Memory B cell (primary cell): ENCODE results near the gene GLI3.
A peak's percentile ranks its signal among the peaks of the same experiment; 100 is the strongest.

Experiments
- ATAC-seq: fragments of 150-1000 bp; cut with Tn5 transposase; 2 replicates; pipeline ENCODE4 v1.10.0; 2021; ENCODE audit warnings: low read depth, mild to moderate bottlenecking, moderate library complexity
- DNase-seq, 2 donors: peaks; one replicate each; pipeline ENCODE4 v3.0.0; 2022; ENCODE audit warnings: low spot score in 2 of 2
- H3K27ac Mint-ChIP-seq: one replicate; pipeline ENCODE4 v1.8.0; 2022; ENCODE audit warnings: mild to moderate bottlenecking, moderate library complexity, mixed read lengths
- H3K27me3 Mint-ChIP-seq: one replicate; pipeline ENCODE4 v1.8.0; 2022; ENCODE audit warnings: mixed read lengths
- H3K36me3 Mint-ChIP-seq: one replicate; pipeline ENCODE4 v1.8.0; 2022; ENCODE audit warnings: mild to moderate bottlenecking, mixed read lengths
- H3K4me1 Mint-ChIP-seq: one replicate; pipeline ENCODE4 v1.8.0; 2022; ENCODE audit warnings: mixed read lengths
- H3K4me3 Mint-ChIP-seq: one replicate; pipeline ENCODE4 v1.8.0; 2022; ENCODE audit warnings: mild to moderate bottlenecking, moderate library complexity, mixed read lengths
- H3K9me3 Mint-ChIP-seq: one replicate; pipeline ENCODE4 v1.8.0; 2022; ENCODE audit warnings: mixed read lengths

The GLI3 gene

GRCh38 chr7:41967156-41967555 lies 269.9 kb downstream of the GLI3 start:
- H3K27ac Mint-ChIP-seq, result no peak overlapping the region
- H3K4me3 Mint-ChIP-seq, result no peak overlapping the region
- peaks cover 4% of the 10 kb centered on the region for H3K27me3 Mint-ChIP-seq
- no peak for ATAC-seq
- peaks cover 2% of the 10 kb centered on the region for H3K4me1 Mint-ChIP-seq
- no peak for DNase-seq
- H3K36me3 Mint-ChIP-seq, result no peaks in the 10 kb centered on the region
- H3K9me3 Mint-ChIP-seq, result no peaks in the 10 kb centered on the region

GRCh38 chr7:41965951-41966505 lies 271.0 kb downstream of the GLI3 start:
- peaks cover 2% of the 10 kb centered on the region for H3K4me1 Mint-ChIP-seq

DNA sequence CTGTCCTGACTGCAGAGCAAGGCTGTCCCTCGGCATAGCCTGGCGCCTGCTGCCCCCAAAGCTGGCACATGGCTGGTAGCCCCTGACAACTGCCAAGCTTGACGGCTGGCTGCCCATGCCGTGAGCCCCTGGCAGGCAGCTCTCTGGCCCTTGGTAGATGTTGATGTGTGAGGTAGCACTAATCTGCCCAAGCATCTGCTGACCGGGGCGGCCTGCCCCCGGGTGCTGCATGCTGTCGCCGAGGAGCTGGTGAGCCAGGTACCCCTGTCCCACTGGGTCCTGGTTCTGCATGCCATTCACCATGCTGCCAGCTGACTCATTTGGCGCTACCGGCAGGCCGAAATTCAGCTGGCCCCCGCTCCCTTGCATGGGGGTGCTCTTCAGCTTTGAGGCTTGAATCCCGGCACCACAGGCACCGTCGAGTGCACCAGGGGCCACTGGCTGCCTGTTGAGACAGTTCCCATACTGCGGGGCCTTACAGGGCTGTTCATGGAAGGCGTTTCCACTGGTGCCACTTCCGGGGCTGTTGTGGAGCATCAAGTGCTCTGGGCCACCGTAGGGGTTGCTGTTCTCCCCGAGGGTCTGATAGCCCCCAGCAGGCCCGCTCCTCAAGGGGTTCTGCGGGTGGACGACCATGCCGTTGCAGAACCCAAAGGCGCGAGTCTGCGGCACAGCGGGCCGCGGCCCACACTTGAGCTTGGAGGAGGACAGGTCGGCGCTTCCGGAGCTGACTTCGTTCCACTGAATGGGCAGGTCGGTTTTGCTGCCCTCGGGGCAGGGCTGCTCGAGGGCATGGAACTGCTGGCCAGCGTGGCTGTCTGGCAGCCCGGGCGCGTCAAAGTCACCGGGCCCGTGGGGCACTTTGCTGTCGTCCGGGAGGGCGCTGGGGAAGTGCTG lies 271.9 kb downstream of the GLI3 start:
- no peaks in the 10 kb centered on the region for H3K36me3 Mint-ChIP-seq
- H3K9me3 Mint-ChIP-seq, result no peaks in the 10 kb centered on the region

More at GRCh38 chr7:41965951-41966505, 271.0 kb downstream of the GLI3 start:
- no peak overlapping the region for H3K27ac Mint-ChIP-seq
- no peaks in the 10 kb centered on the region for H3K36me3 Mint-ChIP-seq
- ATAC-seq (no peak), DNase-seq (no peak)
- no peaks in the 10 kb centered on the region for H3K9me3 Mint-ChIP-seq
- H3K27me3 Mint-ChIP-seq, result peaks cover 2% of the 10 kb centered on the region
- H3K4me3 Mint-ChIP-seq, result no peak overlapping the region

DNA sequence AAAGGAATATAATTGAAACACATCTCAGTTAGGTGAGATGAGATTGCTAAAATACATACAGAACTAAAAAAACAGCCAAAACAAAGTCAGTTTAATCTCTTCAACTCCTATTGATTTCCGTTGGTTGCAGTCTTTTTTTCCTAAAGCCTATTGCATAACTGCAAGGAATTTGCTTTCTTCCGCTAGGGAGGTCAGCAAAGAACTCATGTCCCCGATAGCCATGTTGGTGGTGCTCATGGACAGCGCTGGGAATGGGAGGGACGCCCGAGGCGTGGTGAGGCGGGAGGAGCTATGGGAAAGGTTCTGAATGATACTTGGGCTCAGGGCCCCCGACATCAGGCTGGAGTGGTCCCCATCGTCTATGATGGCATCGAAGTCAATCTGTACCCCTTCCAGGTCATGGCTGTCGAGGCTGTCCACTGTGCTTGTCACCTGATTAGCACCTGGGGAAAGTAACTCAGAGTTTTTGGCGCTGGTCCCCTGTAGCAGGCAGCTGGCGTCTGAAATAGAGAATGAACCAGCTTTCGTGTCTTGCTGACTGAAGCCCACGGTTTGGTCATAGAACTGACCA lies 272.7 kb downstream of the GLI3 start:
- ATAC-seq, result no peak
- Mint-ChIP-seq H3K9me3 (no peaks in the 10 kb centered on the region), H3K4me3 (no peak overlapping the region), H3K4me1 (peaks cover 2% of the 10 kb centered on the region), H3K36me3 (no peaks in the 10 kb centered on the region), H3K27me3 (peaks cover 4% of the 10 kb centered on the region), H3K27ac (no peak overlapping the region)
- DNase-seq, result no peak

More for the DNA sequence above, 271.9 kb downstream of the GLI3 start:
- H3K27ac Mint-ChIP-seq, result no peak overlapping the region
- H3K4me1 Mint-ChIP-seq, result peaks cover 2% of the 10 kb centered on the region
- DNase-seq (no peak), ATAC-seq (no peak)
- no peak overlapping the region for H3K4me3 Mint-ChIP-seq
- H3K27me3 Mint-ChIP-seq, result peaks cover 4% of the 10 kb centered on the region

GRCh38 chr7:41956705-41957104 lies 280.3 kb downstream of the GLI3 start:
- no peaks in the 10 kb centered on the region for H3K36me3 Mint-ChIP-seq
- ATAC-seq, result no peak
- no peak overlapping the region for H3K27ac Mint-ChIP-seq
- peaks cover 25% of the 10 kb centered on the region for H3K27me3 Mint-ChIP-seq
- no peaks in the 10 kb centered on the region for H3K9me3 Mint-ChIP-seq
- H3K4me1 Mint-ChIP-seq, result no peaks in the 10 kb centered on the region
- no peak overlapping the region for H3K4me3 Mint-ChIP-seq
- no peak for DNase-seq

DNA sequence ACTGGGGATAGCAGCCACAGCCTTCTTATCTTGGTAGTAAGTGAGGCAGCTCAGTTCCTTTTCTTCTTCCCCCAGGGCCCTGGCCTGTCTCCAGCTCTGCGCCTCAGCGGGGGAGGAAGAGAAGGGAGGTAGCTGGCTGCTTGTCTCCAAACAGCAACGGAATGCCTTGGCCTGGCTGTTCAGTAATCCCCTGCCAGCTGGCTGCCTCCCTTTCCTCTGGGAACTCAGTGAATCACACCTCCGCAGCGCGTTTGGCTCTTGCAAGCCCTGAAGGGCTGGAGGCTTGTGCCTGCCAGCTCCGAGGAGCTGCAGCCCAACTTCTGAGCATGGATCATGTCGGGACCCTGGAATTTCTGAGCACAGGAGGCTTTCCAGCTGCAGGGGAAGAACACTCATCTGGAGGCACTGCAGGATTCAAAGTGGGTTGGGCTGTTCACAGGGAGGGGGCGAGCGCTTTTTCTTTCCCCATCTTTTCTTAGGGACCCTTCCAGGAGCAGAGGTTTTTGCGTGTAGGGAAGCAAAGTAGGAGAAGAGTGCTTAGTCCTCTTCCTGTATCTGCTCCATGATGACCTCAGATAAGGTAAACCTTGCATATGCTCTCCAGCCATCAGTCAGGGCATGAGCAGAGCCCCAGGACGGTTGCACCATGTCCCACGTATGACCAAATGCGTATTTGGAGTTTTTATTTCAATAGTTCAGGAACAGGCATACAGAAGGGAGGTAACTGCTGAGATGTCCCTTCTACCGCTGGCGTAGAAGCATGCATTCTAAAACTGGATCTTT lies 280.9 kb downstream of the GLI3 start:
- no peak for DNase-seq
- no peak for ATAC-seq
- no peaks in the 10 kb centered on the region for H3K4me1 Mint-ChIP-seq
- H3K9me3 Mint-ChIP-seq, result no peaks in the 10 kb centered on the region
- no peak overlapping the region for H3K27ac Mint-ChIP-seq
- no peak overlapping the region for H3K4me3 Mint-ChIP-seq
- H3K36me3 Mint-ChIP-seq, result no peaks in the 10 kb centered on the region
- peaks cover 25% of the 10 kb centered on the region for H3K27me3 Mint-ChIP-seq

- ATAC-seq (no peak), DNase-seq (no peak)
- no peaks in the 10 kb centered on the region for H3K4me1 Mint-ChIP-seq
- peaks cover 25% of the 10 kb centered on the region for H3K27me3 Mint-ChIP-seq
- no peaks in the 10 kb centered on the region for H3K9me3 Mint-ChIP-seq
- H3K36me3 Mint-ChIP-seq, result no peaks in the 10 kb centered on the region
- H3K27ac Mint-ChIP-seq, result no peak overlapping the region
- H3K4me3 Mint-ChIP-seq, result no peak overlapping the region
Measured at GRCh38 chr7:41955451-41955850, 281.6 kb downstream of the GLI3 start.

DNA sequence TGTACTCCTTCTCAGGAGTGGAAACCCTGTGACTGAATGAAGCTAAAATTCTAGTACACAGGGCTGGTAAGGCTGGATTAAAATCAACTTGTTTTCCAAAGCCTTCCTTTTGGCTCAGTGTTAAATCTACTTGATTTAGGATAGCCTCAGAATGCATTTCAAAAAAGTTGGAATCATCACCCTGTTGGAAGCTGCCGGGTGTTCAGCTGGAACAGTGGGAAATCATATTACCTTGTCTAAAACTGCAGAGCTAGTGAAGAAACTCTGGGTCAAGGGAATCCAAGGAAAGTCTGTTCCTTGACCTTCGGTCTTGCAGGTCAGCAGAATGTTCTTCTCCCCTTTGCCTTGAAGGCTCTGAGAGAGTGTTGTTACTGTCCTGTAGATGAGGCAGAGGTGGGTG lies 282.0 kb downstream of the GLI3 start:
- ATAC-seq (no peak), DNase-seq (no peak)
- Mint-ChIP-seq H3K27ac (no peak overlapping the region), H3K4me3 (no peak overlapping the region), H3K4me1 (no peaks in the 10 kb centered on the region), H3K9me3 (no peaks in the 10 kb centered on the region), H3K27me3 (peaks cover 25% of the 10 kb centered on the region), H3K36me3 (no peaks in the 10 kb centered on the region)

GRCh38 chr7:41948503-41948902 lies 288.5 kb downstream of the GLI3 start:
- Mint-ChIP-seq H3K9me3 (no peaks in the 10 kb centered on the region), H3K27me3 (peaks cover 4% of the 10 kb centered on the region), H3K36me3 (no peaks in the 10 kb centered on the region), H3K4me1 (peaks cover 4% of the 10 kb centered on the region), H3K4me3 (no peak overlapping the region), H3K27ac (no peak overlapping the region)
- no peak for DNase-seq
- no peak for ATAC-seq

DNA sequence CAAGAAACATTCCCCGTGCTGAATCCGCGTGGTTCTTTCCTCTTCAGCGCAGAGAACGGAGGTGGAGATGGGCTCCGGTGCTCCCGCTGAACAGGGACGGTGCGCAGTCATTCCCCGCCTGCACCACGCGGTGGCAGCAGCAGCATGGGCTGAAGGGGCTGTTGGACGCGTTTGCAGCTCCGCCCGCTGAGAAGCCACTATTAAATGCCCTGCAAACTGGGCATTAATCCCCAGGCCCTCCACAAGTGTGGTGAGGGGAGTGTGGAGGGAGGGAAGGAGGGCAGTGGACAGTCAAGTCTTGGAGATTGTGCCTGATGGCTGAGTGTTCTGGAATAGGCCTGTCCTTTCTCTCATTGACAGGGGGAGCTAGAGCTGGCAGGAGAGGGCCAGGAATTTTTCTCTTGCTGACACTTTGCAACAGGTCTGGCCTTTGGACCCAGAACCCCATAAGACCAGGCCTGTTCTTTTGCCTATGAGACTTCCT lies 293.9 kb downstream of the GLI3 start:
- Mint-ChIP-seq H3K4me3 (peak overlapping the region; percentile 66), H3K4me1 (peaks cover 20% of the 10 kb centered on the region), H3K9me3 (no peaks in the 10 kb centered on the region), H3K27ac (peak overlapping the region; percentile 75), H3K27me3 (peaks cover 7% of the 10 kb centered on the region), H3K36me3 (no peaks in the 10 kb centered on the region)
- ATAC-seq (peak; percentile 91), DNase-seq (peak; percentile 83 to 87)

GRCh38 chr7:41942468-41943093 lies 294.4 kb downstream of the GLI3 start:
- no peaks in the 10 kb centered on the region for H3K36me3 Mint-ChIP-seq
- peaks cover 20% of the 10 kb centered on the region for H3K4me1 Mint-ChIP-seq
- H3K9me3 Mint-ChIP-seq, result no peaks in the 10 kb centered on the region
- peak overlapping the region; percentile 75 for H3K27ac Mint-ChIP-seq
- peak overlapping the region; percentile 66 for H3K4me3 Mint-ChIP-seq
- peaks cover 5% of the 10 kb centered on the region for H3K27me3 Mint-ChIP-seq
- ATAC-seq (peak; percentile 15), DNase-seq (peak in 1 of 2 donors; percentile 18)

DNA sequence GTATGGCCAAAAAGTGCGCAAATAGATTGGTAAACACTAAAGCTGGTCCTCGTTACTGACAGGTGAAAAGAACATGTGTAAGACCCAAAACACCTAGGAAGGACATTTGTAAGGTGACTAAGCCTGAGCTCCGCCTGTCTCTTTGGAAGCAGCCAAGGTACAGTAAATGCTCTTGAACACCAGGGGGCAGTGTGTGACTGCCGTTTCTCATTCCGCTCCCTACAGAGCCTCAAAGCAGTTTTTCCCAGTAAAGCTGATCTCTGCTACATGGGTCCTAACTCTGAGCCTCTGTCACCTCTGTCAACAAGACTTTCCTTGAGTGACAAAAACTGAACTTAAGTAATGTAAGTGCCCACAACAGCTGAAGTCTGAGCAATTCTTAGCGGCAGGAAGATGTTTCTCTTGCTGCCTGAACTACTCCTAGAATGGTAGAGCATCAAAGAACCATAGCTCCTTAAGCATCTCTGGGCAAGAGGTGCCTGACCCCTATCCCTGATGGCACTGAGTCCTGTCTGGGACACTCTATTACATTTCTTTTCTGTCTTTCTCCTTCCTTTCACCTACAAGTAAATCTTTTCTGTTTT lies 296.2 kb downstream of the GLI3 start:
- H3K4me3 Mint-ChIP-seq, result no peak overlapping the region
- no peaks in the 10 kb centered on the region for H3K36me3 Mint-ChIP-seq
- DNase-seq, result peak; percentile 58 to 62
- no peaks in the 10 kb centered on the region for H3K9me3 Mint-ChIP-seq
- H3K27ac Mint-ChIP-seq, result peak overlapping the region; percentile 79
- H3K4me1 Mint-ChIP-seq, result peaks cover 20% of the 10 kb centered on the region
- ATAC-seq, result peak; percentile 70
- H3K27me3 Mint-ChIP-seq, result peaks cover 5% of the 10 kb centered on the region

DNA sequence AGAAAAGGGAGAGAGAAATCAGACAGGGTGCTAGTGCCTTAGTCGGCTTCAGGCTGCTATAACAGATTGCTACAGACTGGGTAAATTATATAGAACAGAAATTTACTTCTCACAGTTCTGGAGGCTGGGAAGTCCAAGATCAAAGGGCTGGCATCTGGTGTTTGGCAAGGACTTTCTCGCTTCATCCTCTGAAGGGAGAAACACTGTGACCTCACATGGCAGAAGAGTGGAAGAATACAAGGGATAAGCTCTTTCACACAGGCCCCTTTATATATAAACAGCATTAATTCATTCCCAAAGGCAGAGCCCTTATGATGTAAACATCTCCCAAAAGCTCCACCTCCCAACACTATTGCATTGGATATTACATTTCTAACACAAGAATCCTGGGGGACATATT lies 298.6 kb downstream of the GLI3 start:
- H3K27me3 Mint-ChIP-seq, result peaks cover 5% of the 10 kb centered on the region
- no peak overlapping the region for H3K27ac Mint-ChIP-seq
- H3K4me3 Mint-ChIP-seq, result no peak overlapping the region
- no peaks in the 10 kb centered on the region for H3K9me3 Mint-ChIP-seq
- H3K4me1 Mint-ChIP-seq, result peaks cover 16% of the 10 kb centered on the region
- ATAC-seq (no peak), DNase-seq (no peak)
- no peaks in the 10 kb centered on the region for H3K36me3 Mint-ChIP-seq
